ENCODE results near the gene AMFR.

Gene AMFR

DNA sequence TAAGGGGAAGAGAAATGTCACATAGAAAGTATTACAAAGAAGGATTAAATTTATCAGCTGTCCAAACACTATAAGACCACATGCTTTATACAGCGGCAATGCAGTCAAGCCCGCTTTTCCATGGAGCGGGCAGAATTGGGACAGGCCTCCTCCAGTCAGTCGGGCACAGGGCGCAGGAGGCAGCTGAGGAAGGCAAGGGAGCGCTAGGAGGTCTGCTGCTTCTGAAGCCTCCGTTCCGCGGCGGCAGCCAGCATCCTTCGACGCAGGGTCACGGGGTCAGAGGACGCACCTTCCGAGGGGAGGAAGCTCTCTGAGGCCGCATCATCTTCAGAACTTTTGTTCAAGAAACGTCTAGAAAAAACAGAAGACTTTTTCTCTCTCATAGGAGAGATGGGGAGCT, 62.6 kb downstream of the AMFR start:
- DNase-seq (ENCODE audit: low read depth) = no peak

DNA sequence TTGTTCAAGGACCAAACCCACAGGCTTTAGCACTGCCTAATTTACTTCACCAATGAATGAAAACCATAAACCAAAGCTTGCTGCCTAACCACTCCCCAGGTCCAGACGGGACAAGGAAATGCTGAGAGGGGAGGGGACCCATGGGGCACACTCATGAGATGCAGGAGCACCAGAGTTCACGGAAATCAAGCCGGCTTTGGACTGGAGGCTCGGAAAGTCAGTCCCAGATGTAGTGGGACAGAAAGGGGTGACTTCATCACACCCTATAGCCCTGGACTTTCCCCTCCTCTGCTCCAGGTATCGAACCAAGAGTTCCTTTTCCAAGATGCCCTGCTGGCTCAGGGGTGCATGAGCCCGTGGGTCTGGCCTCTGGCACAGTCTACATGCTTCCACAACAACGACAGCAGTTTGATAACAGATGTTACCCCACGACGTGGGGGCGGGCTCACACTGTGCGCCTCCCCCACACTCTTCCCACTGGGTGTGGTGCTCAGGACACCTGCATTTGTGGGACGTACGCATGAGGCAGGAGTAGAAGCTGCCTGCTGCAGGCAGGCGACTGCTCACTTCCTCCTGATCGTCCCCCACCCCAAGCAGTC, 63.2 kb downstream of the AMFR start:
- DNase-seq (ENCODE audit: low read depth) = no peak

DNA sequence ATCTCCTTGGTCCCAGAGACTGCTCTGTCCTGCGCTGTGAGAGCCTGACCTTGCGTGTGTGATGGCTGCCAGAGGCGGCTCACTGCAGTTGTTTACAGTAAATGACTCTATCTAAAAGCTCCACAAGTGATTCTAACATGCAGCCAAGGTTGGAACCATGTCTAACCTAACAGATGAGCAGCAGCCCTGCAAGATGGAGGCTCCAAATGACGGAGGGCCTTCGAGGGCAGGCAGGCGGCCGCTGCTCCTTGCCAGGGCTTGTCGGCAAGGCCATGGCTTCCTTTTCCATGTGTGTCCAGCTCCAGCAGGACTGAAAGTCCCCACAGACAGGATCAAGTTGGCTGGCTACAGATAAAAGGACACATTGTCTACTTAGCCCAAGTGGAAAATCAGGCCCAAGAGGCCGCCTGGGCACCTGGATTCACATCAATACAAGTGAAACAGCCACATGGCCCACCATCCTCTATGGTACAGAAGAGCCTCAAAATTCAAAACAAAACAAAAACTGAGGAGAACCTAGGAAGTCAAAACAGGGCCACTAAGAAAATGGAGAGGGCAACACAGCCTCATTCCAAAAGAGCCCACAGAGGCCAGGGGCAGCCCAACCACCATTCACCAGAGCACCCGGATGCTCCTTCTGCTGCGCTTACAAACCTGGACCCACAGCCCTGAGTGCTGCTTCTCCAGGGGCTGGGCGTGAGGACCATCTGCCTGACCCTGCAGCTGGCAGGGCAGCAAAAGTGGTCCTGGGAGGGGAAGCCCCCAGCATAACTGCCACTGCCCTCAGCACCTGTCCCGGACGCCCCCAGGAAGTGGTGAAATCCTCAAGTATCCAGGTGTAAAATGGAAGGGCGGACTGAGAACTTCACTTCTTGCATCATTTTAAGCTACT, 65.0 kb downstream of the AMFR start:
- DNase-seq (ENCODE audit: low read depth) = no peak

DNA sequence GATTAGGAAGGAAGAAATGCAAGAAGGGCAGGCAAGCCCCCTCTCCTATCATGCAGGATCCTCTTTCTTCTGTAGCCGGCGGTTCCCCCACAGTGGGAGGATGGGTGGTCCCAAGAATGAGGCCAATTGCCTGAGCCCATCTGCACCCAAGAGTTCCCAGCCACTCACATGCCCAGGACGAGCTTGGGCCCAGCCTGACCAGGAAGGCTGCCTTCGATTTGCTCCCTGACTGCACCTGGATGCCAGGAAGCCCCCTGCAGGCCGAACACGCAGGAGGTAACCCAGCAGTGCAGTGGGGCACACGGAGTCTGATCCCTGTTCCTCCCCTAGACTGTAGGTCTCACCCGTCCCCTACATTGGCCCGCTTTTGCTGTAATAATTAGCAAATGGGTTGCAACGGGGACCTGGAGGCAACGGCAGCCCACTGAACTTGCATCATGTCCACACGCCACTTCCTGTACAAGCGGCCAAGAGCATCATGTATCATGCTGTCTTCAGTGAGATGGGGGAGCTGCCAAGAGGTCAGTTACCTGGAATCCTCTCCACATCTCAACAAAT, 67.5 kb downstream of the AMFR start:
- DNase-seq (ENCODE audit: low read depth) = no peak

DNA sequence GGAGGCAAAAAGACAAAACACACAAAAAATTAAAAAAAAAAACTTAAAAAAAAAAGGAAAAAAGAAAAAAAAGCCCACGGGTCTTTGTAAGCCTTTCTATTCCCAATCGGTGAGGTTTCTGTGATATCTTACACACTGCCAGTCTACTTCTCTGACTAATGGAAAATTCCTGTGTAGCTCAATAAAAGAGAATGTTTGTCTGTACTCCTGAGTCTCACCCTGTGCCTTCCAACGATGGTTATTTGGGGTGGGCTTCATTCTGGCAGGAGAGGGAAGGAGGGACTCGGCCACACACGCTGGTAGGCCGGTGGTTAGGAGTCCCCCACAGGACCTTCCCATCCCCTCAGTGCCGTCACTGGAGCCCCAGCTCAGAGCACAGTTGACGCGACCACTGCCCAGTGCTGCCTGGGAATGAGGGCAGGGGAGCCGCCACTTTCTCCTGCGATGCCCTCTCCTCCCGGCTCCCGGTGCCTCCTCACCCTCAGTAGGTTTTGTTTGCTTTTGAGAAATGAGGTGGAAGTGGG, 68.0 kb downstream of the AMFR start:
- DNase-seq (ENCODE audit: low read depth) = no peak

DNA sequence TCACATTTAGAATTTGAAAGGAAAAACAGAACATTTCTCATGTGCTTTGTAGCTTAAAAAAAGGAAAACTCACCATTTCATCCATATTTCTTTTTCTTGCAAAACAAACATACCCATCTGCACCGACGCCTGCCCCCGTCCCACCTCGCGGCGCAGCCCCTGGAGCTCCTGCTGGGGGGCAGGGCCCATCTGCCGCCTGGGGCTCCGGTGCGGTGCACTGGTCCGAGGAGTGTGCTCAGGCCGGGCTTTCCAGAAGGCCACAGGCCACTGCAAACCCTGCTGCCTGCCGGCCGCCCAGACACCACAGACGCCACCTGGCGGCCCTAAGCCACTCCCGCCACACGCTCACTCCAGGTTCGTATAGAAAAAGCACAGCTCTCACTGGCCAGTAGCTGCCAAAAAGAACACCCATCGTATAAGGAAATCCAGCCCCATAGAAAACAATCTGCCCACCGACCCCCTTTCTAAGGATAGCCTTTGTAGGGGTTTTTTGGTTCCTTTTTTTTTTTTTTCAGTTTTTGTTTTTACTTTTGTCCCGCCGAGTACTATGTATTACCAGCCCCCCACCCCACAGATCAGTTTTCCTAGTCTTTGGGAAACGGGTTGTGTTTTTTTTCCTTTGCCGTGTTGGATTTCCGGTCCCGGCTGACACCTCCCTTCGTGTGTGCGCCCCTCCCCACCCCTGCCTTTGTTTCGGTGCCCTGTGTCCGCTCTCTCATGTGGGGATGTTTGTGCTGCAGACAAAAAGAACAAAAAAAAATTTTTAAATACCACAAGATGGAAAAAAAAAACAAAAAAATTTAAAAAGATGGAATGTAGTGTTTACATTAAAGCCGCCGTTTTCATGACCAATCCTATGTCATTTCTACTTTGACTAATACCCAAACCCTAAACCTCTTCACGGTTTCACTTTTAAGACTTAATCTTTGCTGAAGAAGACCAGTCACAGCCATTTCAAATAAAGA, 68.8 kb downstream of the AMFR start:
- DNase-seq (ENCODE audit: low read depth) = peak; percentile 29

DNA sequence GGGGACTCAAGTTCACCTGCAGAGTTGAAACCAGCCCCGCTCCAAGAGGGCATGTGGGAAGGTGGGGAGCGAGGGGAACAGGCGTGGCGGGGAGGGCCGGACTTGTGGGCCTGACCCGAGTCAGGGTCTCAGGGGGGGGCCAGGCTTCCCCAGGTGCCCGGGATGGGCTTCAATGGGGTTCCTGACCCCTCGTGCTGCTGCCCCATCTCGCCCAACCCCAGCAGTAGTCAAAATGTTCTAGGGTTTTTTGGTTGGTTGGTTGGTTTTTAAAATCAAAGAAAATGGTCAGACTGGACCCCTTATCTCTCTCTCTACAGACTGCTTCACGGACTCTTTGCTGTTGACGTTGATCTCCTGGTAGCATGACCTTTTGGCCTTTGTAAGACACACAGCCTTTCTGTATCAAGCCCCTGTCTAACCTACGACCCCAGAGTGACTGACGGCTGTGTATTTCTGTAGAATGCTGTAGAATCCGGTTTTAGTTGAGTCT, 69.5 kb downstream of the AMFR start:
- no peak for DNase-seq (ENCODE audit: low read depth)

DNA sequence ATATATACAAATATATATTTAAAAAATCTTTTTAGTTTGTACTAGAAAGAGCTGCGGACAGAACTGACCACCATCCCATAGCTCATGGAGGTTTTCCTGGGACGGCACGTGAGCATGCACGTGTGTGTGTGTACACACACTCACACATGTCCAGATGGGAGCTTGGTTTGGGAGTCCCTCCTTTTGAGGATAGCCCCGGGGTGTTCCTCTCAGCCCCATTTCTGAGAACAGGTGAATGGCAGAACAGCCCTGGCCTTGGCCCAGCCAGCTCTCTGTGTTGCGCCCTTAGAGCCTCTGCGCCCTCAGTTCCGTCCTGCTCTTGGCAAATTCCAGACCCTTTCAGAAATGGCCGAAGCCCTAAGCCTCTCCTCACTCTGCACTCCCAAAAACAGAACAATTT, 70.1 kb downstream of the AMFR start:
- no peak for DNase-seq (ENCODE audit: low read depth)

DNA sequence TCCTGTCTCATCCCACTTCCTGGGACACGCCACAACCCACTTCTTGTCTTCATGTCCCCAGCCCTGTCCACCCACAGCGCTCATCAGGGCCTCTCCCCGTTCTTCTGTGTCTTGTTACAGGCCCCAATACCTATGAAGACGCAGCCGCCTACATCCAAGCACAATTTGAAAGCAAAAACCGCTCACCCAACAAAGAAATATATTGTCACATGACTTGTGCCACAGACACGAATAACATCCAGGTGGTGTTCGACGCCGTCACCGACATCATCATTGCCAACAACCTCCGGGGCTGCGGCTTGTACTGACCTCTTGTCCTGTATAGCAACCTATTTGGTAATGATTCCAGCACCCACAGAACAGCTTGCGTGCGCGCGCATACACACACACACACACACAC, 70.6 kb downstream of the AMFR start:
- no peak for DNase-seq (ENCODE audit: low read depth)

DNA sequence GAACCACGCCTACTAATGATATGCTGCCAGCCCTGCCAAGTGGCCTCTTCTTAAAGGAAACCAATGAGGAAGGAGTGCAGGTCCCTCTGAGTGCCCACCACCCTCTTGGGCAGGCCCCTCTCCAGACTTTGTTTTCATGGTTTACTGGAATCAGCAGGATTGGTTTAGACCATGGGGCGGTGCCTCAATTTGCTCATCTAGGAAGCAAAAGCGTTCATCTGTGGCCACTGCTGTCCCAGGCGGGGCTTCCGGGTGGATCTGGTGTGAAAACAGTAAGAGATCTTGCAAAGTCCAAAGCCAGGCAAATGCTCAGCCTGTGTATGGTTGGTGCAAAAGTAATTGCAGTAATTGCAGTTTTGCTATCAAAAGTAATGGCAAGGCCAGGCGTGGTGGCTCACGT, 71.3 kb downstream of the AMFR start:
- DNase-seq (ENCODE audit: low read depth) = no peak

DNA sequence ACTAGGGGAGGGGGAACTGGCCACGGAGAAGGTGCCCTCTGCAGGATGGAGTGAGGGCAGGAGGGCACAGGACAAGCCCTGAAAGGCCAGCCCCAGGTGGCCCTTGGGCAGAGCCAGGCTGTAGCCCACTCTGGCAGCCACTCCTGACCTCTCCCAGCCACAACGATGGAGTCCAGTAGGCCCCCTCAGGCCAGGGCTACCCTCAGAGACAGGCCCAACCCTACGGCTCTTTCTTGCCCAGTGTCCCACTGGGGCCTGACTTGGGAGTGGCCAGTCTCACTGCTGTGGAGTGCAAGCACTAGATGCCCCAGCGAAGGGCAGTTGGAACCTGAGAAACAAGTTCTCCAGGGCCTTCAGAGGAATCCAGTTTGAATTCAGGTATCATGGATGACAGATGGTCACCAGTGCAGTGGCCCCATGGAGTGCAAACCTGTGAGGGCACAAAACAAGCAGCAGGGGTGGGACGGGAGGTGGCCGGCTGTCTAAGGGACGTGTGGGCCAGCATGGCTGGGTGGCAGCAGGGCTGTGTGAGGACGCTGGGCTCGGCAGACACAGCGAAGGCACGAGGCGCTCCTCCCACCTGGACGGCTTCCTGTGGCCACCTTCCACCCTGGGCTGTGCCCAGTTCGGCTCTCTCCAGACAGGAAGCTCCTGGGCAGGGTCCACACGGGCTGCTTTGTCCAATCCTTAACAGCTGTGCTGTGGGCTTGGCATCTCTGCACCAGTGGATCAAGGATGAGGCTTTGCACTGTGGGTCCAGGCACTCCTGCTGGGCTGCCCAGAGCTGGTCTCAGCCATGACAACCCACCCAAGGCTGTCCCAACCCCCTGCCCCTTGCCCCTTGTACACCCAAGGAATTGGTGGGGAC, 72.1 kb downstream of the AMFR start:
- no peak for DNase-seq (ENCODE audit: low read depth)

DNA sequence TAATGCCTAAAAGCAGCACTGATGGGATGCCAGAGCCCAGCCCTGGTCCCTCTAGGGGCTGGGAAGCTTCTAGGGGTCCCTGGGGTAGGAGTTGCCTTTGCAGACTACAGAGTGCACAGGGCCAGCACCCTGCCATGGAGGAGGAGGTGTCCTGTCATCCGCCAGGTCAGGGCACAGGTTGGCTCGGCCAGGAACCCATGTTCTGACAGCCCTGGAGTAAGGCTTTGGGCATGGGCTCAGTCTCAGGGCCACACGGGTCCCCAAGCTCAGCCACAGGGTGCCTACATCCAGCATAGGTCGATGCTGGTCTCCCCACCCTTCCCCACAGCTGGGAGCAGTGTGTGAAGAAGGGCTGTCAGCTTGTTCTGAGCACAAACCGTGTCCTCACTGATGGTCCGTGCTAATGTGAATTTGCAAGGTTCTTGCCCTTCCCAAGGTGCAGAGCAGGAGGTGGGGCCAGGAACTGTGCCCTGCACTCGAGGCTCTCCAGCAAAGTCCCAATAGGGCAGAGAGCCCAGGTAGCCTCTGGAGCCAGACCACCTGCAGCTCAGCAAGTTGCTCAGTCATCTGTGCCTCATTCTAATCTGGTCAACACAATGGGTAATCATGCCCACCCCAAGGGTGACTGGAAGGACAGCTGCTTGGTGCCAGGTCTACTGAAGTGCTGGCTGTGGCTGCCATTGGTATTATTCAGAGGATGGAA, 72.8 kb downstream of the AMFR start:
- DNase-seq (ENCODE audit: low read depth) = no peak

DNA sequence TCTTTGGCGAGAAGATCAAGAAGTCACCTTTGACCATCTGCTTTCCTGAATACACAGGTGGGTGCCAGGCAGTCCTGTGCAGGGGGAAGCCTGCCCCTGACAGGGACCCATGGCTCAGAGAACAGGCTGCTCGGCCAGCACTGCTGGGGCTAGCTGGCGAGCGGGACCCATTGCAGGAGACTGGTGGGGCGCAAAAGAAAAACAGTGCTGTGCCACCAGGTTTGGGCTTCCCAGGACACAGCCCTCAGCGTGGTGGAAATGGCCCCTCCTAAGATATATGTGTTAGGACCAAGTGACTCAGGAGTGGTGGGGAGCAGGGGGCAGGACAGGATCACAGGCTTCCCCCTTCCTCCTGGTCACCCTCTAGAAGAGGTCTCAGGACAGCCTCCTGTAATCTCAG, 73.9 kb downstream of the AMFR start:
- no peak for DNase-seq (ENCODE audit: low read depth)

DNA sequence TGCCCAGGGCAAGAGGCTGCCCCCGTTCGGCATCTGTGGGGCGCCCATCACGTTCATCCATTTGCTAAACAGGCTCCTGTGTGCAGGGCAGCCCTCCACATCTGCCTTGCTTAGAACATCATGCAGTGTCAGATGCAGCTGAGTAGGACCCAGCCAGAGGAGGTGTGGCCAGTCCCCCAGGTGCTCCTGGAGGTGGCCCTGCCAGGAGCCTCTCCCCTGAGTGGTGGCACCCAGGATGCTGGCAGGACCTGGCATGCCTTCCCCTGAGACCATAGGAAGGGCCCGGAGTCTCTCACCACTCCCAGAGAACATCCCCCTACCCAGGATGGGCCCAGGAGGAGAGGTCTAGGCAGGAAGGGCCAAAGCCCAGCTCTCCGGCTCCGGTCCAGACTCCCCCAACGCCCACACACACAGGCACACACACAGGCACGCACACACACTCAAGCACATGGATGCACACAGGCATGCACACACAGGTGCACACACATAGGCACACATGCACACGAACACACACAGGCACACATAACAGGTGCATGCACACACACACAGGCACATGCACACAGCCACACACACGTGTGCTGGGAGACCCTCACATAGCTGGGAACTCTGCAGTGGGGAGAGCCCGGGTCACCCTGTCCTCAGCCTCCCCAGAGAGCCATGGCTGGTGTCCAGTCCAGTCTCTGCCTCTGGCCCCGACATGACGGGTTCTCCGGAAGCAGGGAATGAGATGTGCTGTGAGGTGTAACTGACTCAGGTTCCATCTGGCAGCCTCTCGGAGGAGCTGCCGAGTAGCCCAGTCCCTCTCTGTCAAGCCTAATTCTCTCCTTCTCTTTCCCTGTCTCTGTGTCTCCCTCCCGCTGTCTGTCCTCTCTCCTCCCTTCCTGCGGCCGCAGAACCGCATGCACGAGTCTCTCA, 74.6 kb downstream of the AMFR start:
- DNase-seq (ENCODE audit: low read depth) = no peak

DNA sequence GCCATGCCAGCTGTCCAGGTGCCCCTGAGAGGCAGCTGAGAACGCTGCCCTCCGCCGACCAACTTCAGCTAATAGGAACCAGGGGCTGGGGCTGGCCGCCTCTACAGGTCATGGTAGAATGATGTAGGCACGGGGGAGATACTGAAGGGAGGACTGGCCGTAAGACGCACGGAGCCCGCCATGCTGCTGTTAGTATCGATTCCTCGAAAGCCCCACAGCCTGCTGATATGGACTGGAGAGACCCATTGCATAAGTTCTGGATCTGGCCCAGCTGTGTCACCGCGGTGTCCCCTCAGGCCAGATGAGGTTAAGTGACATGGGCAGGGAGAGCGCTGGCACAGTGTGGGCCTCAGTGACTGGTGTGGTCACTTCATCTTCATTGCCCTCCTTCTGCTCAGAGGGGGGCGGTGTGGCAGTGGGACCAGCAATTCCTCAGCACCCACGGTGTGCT, 75.6 kb downstream of the AMFR start:
- no peak for DNase-seq (ENCODE audit: low read depth)

DNA sequence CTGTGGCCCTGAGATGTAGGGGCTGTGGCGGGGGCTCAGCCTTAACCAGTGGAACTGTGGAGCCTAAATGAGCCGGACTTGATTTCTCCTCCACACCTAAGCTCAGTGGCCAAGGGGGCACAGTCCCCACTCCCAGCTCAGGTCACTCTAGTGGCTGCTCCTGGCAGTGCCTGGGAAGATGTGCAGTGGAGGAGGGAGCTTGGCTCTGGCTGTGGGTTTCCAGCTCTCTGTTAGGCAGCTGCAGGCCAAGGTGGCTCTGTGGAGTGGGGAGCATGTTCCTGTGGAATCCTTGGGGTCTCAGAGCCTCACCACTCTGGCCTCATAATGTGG, 76.3 kb downstream of the AMFR start:
- no peak for DNase-seq (ENCODE audit: low read depth)

DNA sequence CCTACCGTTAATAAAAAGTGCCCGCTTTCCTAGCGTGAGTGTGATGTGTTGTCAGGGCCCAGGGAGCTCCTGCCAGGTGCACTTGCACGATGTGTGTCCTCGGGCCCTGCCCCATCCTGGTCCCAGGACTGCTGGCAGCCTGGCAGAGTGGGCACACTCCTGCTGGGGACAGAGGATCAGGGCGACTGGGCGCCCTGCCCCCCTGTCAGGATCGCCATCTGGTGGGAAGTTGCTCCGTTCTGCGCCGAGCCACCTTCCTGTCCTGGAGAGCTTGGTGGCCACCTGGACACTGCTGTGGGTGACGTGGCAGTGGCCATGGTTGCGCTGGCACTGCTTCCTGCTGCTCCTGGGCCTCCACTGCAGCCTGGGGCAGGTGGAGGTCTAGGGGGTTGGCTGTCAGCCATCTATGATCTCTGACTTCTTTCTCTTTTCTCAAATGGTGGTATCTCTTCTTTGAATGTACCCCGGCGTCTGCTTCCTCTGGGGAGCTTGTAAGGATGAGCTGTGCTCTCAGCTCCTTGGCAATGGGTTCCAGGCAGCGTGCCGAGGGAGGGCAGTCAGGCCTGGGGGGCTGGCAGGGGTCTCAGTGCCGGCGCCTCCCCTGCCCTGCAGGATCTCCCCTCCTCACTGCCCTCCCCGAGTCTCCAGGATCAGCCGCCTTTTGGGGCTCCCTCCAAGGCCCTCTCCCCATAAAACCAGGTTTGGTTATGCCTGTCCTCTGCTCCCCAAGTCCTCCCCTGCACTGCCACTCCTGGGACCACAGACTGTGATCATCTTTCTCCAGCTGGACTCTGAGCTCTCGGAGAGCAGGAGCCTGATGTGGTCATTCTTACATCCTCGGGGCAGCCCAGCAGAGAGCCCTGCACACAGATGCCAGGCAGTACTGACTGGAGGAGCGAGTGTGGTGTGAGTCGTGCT, 76.9 kb downstream of the AMFR start:
- no peak for DNase-seq (ENCODE audit: low read depth)

DNA sequence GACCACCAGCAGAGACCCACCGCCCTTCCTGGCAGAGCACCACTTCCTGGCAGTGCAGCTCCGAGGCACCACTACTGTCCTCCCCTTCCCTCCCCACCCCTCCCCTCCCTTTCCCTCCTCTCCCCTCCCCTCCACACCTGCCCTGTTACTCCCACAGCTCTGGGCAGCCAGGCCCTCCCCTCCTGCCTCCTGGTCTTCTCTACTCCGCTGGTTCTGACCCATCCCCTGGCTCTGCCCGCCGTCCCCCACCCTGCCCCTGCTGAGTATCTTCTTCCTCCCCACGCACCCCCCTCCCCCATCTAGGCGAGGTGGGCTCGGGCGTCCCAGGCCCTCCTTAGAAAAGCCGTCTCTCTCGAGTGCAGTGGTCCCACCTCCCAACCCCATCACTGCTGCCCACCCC, 77.7 kb downstream of the AMFR start:
- no peak for DNase-seq (ENCODE audit: low read depth)

All from activated T-helper 1 cell treated with Interleukin-2 at 50 U/mL for 16 hours (primary cell).